HL-60 (cell line): Measurements from ENCODE around the gene CAMTA1.

Source experiments
- CTCF ChIP-seq: IDR thresholded peaks from one replicate; pipeline ENCODE4 v1.5.1; 2011; ENCODE audit warnings: low read length, control low read depth, inconsistent platforms; ENCODE audit not compliant: insufficient read depth
- GABPA ChIP-seq: IDR thresholded peaks from 2 replicates; pipeline ENCODE4 v1.6.1; 2012; ENCODE audit warnings: low read depth
- POLR2AphosphoS5 ChIP-seq: IDR thresholded peaks from 2 replicates; pipeline ENCODE4 v1.6.1; 2012; ENCODE audit warnings: low read depth
- SPI1 ChIP-seq: IDR thresholded peaks from 2 replicates; pipeline ENCODE4 v1.6.1; 2012; ENCODE audit warnings: low read depth, mild to moderate bottlenecking, borderline replicate concordance

- no peak for TF ChIP-seq CTCF
- no peak for TF ChIP-seq POLR2AphosphoS5
- TF ChIP-seq SPI1: no peak
- TF ChIP-seq GABPA: no peak
Measured at GRCh38 chr1:6832531-6833188, 47.4 kb downstream of the CAMTA1 start.
